Uterus (tissue), 2 donors: Measurements from ENCODE around the gene FMN2.

Experiments
- POLR2A ChIP-seq, 2 donors: fragments of 450-650 bp; IDR thresholded peaks; one replicate each; pipeline ENCODE4 v1.6.1; 2016; ENCODE audit warnings: antibody characterized with exemption in 2 of 2, mild to moderate bottlenecking in 1 of 2, moderate library complexity in 1 of 2
- TF ChIP-seq, protein P1 (sequence below), 4 experiments: fragments of 200-600 bp in 2 of 4; fragments of 450-650 bp in 2 of 4; sonication (generic) in 2 of 4; IDR thresholded peaks; one replicate each; pipeline ENCODE4 v1.5.1; 2016 to 2019; ENCODE audit warnings: antibody characterized with exemption in 4 of 4, mild to moderate bottlenecking in 2 of 4, moderate library complexity in 1 of 4

DNA sequence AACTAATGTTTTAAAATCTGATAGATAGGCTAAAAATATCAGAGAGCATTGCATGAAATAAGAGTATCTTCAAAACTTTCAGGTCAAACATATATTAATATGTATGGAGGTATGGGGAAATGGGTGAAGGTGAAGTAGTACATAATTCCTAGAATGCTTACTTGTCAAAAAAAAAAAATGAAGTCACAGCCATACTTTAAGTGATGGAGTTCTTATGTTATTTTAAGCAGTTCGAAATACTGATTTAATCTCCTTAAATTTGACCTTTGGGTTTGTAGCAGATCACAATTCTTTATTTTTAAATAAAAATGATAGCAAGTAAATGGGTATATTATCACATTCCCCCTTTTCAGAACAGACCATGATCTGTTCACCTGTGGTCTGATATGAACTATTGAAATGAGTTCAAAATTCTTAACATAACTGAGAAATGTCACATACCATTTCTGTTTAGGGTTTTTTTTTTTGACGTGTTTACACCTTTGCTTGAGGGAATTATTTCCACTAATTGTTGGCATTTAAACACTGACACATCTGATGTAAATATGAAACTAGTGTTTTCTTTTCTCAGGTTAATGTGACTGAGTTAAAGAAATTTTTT lies 300.1 kb downstream of the FMN2 start:
- TF ChIP-seq POLR2A (IDR thresholded peaks at IDR 0.05), result no peak
- TF ChIP-seq, protein P1, sequence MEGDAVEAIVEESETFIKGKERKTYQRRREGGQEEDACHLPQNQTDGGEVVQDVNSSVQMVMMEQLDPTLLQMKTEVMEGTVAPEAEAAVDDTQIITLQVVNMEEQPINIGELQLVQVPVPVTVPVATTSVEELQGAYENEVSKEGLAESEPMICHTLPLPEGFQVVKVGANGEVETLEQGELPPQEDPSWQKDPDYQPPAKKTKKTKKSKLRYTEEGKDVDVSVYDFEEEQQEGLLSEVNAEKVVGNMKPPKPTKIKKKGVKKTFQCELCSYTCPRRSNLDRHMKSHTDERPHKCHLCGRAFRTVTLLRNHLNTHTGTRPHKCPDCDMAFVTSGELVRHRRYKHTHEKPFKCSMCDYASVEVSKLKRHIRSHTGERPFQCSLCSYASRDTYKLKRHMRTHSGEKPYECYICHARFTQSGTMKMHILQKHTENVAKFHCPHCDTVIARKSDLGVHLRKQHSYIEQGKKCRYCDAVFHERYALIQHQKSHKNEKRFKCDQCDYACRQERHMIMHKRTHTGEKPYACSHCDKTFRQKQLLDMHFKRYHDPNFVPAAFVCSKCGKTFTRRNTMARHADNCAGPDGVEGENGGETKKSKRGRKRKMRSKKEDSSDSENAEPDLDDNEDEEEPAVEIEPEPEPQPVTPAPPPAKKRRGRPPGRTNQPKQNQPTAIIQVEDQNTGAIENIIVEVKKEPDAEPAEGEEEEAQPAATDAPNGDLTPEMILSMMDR (IDR thresholded peaks at IDR 0.05), result no peak
